OCI-M2 (cell line): Measurements from ENCODE around the gene NECTIN2.
"Not testable (repeated sequence)": the region's sequence is repeated elsewhere in the genome, so short reads cannot be mapped to it uniquely, and the experiment has no call there.

Source experiments
- DNase-seq: peaks from one replicate; lab custom pipeline; 2025; ENCODE audit not compliant: unreplicated experiment; lab: John Stamatoyannopoulos, UW

NECTIN2 gene

GRCh38 chr19:44882063-44882462 lies 36.0 kb downstream of the NECTIN2 start:
- DNase-seq, result no peak

- DNase-seq, result not testable (repeated sequence)
These were observed 36.7 kb downstream of the NECTIN2 start for GRCh38 chr19:44882619-44883397.

GRCh38 chr19:44883922-44884321 lies 37.8 kb downstream of the NECTIN2 start:
- no peak for DNase-seq

GRCh38 chr19:44884566-44884965 lies 38.5 kb downstream of the NECTIN2 start:
- DNase-seq, result no peak

- no peak for DNase-seq
These were observed 40.0 kb downstream of the NECTIN2 start for GRCh38 chr19:44886141-44886540.

GRCh38 chr19:44887648-44888047 lies 41.6 kb downstream of the NECTIN2 start:
- no peak for DNase-seq

- DNase-seq, result not testable (repeated sequence)
These were observed 42.2 kb downstream of the NECTIN2 start for GRCh38 chr19:44888335-44888734.

- DNase-seq, result no peak
These were observed 43.8 kb downstream of the NECTIN2 start for GRCh38 chr19:44889830-44890365.

GRCh38 chr19:44890366-44891015 lies 44.4 kb downstream of the NECTIN2 start:
- peak; percentile 99 for DNase-seq

GRCh38 chr19:44891016-44891882 lies 45.2 kb downstream of the NECTIN2 start, which contains the start of gene TOMM40:
Gene TOMM40 (plus strand): TSS chr19:44891254. CDS start chr19:44891416, 162 bp downstream.
- no peak for DNase-seq

GRCh38 chr19:44892932-44893331 lies 46.8 kb downstream of the NECTIN2 start:
- no peak for DNase-seq

- no peak for DNase-seq
These were observed 47.4 kb downstream of the NECTIN2 start for GRCh38 chr19:44893332-44894051.

- no peak for DNase-seq
These were observed 47.9 kb downstream of the NECTIN2 start for GRCh38 chr19:44894052-44894400.

- DNase-seq, result no peak
These were observed 48.8 kb downstream of the NECTIN2 start for GRCh38 chr19:44894946-44895345.

GRCh38 chr19:44897835-44898234 lies 51.7 kb downstream of the NECTIN2 start:
- no peak for DNase-seq

GRCh38 chr19:44900328-44901244 lies 54.5 kb downstream of the NECTIN2 start:
- no peak for DNase-seq

GRCh38 chr19:44903216-44903601 lies 57.1 kb downstream of the NECTIN2 start:
- DNase-seq, result no peak

- DNase-seq, result peak; percentile 52
These were observed 57.7 kb downstream of the NECTIN2 start for GRCh38 chr19:44903602-44904425.
